ENCODE data around the gene TMEM52. TPM values are rescaled to one million over a fixed set of nuclear protein-coding genes. Genes with fewer than 3 reads are reported as not detected.
A peak's percentile ranks its signal among the peaks of the same experiment; 100 is the strongest.
"Not testable (repeated sequence)": the region's sequence is repeated elsewhere in the genome, so short reads cannot be mapped to it uniquely, and the experiment has no call there.

TMEM52 gene
- polyA plus RNA-seq, 3 donors = 1.5 to 2.2 (median 1.8) TPM

- no peak for DNase-seq
Observed at GRCh38 chr1:1895060-1895418, 24.0 kb downstream of the TMEM52 start.

GRCh38 chr1:1894354-1895059, 24.6 kb downstream of the TMEM52 start:
- DNase-seq = no peak

GRCh38 chr1:1893997-1894353, 25.1 kb downstream of the TMEM52 start:
- no peak for DNase-seq

DNA sequence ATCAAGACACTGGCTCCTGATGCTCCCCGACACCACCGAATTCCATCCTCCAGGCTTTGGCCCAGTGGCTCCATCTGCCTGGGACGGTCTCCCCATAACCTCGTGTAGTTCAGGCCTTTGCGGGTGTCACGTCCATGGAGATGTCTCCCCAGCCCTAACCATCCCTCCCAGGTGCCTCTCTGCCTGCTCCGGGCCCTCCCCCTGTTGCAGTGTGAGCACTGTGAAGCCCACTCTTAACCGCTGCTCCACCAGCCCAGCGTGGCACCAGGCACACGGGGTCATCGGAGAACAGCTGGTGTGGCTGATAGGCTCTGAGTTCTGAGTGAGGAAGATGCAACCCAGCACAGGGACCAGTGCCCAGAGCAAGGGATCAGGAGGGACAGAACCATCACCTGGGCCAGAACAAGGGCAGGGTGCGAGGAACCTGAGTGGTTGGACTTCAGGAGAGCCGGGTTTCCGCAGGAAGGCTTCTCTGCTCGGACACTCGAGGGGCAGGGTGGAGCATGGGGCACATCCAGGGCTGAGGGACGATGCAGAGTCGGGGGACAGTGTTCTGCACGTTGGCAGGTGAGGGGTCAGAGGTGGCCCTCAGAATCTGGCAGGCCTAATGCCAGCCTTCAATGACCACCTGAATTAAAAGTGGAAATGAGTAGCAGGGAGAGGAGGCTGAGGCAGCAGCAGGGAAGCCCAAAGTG, 25.6 kb downstream of the TMEM52 start:
- DNase-seq = no peak

- DNase-seq = no peak
Observed at GRCh38 chr1:1892763-1893120, 26.3 kb downstream of the TMEM52 start.

- DNase-seq = no peak
Observed at GRCh38 chr1:1892079-1892762, 26.9 kb downstream of the TMEM52 start.

- peak; percentile 47 for DNase-seq
Observed at GRCh38 chr1:1891349-1892078, 27.6 kb downstream of the TMEM52 start.

GRCh38 chr1:1890506-1891348, 28.4 kb downstream of the TMEM52 start, which contains the start of gene GNB1:
GNB1 (minus strand) TSS chr1:1891087; CDS start chr1:1825453, 65,634 bp downstream.
- DNase-seq = peak; percentile 91

- no peak for DNase-seq
Observed at GRCh38 chr1:1889847-1890505, 29.1 kb downstream of the TMEM52 start.

- DNase-seq = no peak
Observed at GRCh38 chr1:1889090-1889750, 29.9 kb downstream of the TMEM52 start.

GRCh38 chr1:1883890-1884289, 35.2 kb downstream of the TMEM52 start:
- DNase-seq = not testable (repeated sequence)

DNA sequence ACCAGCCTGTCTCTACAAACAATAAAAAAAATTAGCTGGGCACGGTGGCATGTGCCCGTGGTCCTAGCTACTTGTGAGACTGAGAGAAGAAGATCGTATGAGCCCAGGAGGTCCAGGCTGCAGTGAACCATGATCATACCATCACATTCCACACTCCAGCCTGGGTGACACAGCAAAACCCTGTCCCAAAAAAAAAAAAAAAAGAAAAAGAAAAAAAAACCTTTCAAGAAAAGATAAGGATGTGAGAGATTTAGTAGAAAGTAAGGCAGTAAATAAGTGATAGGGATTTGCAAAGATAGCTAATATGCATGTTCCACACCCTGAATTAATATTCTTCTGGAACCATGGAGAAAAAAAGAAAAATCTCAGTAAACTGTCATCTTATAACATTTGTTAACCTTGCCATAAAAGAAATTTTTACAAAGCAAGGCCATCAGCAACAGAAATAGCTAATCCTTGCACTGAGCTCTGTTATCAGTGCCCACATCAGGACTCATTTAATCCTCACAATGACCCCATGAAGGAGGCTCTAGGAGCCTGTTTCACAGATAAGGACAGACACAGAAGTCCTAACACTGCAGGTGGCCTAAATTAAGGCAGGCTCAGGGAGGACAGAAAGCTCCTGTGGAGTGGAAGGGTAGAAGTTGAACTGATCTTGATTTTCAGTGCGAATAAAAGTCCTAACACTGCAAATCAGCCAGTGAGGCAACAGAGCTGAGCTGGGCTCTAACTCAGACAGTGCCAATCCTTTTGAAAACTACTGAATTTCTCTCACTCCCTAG, 35.8 kb downstream of the TMEM52 start:
- DNase-seq = no peak

GRCh38 chr1:1881727-1882126, 37.4 kb downstream of the TMEM52 start:
- DNase-seq = no peak

DNA sequence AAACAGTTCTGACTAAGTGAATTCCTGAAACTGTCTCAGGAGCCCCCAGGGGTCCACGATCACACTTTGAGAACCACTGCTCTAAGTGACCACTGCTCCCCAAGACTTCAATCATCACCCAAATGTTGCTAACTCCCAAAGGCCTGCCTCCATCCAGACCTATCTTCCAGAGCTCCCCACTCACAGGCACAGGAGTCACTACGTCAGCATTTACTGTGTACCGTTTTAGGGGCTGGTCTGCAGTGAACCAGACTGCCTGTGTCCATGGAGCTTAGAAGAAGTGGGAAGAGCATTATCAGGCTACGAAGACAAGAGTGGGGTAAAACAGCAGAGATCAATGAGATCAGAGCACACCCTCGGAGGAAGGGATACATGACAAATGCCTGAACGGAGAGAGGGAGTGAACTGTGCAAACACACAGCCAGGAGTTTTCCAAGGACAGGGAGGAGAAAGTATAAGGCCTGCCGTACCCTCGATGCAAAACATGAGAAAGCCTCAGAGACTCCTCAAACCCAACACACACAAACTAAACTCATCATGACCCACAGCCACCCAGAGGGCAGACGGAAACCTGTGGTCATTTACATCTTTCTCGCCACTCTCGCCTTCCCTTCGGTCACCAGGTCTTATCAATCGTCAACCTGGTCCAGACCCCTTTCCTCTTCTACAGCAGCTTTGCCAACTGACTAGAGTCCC, 38.3 kb downstream of the TMEM52 start:
- no peak for DNase-seq

DNA sequence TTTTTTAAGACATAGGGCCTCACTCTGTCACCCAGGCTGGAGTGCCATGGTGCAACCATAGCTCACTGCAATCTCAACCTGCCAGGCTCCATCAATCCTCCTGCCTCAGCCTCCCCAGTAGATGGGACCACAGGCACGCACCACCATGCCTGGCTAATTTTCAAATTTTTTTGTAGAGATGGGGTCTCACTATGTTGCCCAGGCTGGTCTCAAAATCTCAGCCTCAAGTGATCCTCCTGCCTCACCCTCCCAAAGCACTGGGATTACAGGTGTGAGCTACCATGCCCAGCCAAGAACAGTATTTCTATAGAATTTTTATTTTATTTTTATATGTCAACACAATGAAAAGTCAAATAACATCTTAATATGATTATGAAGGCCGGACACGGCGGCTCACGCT, 39.1 kb downstream of the TMEM52 start:
- DNase-seq = no peak

GRCh38 chr1:1877865-1878436, 41.1 kb downstream of the TMEM52 start:
- no peak for DNase-seq

DNA sequence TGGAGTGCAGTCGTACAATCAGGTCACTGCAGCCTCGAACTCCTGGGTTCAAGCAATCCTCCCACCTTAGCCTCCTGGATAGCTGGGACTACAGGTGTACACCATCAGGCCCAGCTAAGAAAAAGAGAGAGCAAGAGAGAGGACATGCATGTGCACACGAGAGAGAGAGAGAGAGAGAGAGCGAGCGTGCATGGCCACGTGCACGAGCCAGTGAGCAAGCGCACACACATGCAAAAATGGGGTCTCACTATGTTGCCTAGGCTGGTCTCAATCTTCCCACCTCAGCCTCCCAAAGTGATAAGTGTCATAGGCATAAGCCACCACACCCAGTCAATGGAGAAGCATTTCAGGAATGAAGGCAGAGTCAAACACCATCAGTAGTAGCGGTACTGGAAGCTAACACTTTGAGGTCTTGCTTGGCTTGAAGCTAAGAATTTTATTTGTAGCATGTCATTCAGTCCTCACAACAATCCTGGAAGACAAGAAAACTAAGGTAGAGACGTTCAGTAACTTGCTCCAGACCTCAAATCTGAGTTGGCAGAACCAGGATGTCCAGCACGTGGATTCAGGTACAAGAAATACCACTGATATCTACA, 42.6 kb downstream of the TMEM52 start:
- no peak for DNase-seq

DNA sequence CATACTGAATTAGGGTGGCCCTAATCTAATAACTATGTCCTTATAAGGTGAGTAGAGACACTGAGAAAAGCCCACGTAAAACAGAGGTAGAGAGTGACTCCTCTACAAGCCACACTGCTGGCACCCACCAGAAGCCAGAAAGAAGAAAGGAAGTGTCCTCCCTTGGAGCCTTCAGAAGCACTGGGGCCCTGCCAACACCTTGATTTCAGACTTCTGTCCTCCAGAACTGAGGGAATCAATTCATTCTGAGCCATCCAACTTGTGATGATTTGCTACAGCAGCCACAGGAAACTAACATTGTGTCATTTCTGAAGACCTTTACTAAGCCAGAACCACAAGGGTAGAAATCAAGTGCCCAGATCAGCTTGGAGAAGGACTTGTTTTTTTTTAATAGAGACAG, 43.1 kb downstream of the TMEM52 start:
- no peak for DNase-seq

Data from renal pelvis (tissue), 4 donors.